HFF-Myc (cell line): ENCODE measurements around the gene ATG10.
A peak's percentile ranks its signal among the peaks of the same experiment; 100 is the strongest.

ENCODE experiments used
- DNase-seq: peaks from one replicate; pipeline ENCODE4 v3.0.0-alpha.2; 2011; ENCODE audit warnings: low read depth; ENCODE audit errors: extremely low read depth
- H3K4me3 ChIP-seq: replicated peaks from 2 replicates; pipeline ENCODE4 v1.5.1; 2011; ENCODE audit warnings: low read depth, mild to moderate bottlenecking, control low read depth, low read length
- CTCF ChIP-seq: IDR thresholded peaks from 2 replicates; pipeline ENCODE4 v1.5.1; 2012; ENCODE audit warnings: mild to moderate bottlenecking, low read depth, low read length, control low read depth; ENCODE audit errors: missing control alignments

Gene ATG10

DNA sequence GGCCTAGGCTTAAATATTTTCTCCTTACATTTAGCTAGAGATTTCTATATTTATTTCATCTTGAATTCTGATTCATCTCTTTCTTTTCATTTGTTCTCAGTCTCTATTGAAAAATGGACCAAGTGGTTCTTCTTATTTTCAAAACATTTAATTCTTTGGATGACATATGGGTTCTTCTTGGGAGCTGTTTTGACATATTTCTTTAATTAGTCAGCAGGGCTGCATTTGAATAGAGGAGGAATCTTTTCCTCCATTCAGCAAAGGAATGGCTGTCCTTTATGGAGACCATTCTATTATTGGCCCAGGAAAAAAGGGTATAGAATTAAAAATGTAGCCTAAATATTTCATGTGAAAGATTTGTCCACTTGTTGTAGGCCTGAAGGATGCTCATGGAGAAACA lies 196.5 kb downstream of the ATG10 start:
- no peak for DNase-seq
- no peak overlapping the region for H3K4me3 ChIP-seq

DNA sequence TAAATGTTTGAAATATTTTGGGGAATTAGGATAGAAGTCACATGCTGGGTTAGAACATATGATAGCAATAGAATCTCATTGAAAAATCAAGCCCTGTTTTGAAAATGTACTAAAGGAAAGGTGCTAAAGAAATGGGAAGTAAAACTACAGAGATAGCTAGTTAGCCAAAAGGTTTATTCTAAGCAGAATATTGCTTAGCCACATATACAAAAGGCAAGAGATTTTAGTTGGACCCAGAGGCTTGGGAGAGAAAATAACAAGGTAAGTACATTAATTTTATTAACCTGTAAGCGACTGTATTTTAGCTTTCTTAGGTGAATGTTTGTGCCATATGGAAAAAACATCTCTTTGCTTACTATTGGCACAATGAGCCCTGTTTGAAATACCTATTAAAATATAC lies 198.1 kb downstream of the ATG10 start:
- no peak for TF ChIP-seq CTCF
- H3K4me3 ChIP-seq: no peak overlapping the region
- DNase-seq: no peak

More for the DNA sequence above, 196.5 kb downstream of the ATG10 start:
- TF ChIP-seq CTCF: no peak

- DNase-seq: no peak
- no peak overlapping the region for H3K4me3 ChIP-seq
- peak; percentile 87 for TF ChIP-seq CTCF
These were observed 202.5 kb downstream of the ATG10 start for GRCh38 chr5:82174128-82174918.

DNA sequence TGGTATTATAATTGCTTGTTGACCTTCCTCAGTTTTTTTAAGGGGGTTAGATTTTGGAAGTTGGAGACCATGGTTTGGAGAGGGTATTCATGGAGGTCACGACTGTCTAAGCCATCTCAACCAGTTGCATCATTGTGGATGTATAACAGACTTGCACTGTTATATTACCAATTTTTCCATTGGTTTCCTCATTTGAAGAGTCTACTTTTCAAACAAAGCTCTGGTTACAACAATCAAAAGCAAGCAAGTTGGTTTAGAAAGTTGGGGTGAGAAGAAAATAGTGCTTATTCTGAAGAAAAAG lies 203.0 kb downstream of the ATG10 start:
- H3K4me3 ChIP-seq: no peak overlapping the region
- no peak for DNase-seq
- TF ChIP-seq CTCF: no peak

- no peak for TF ChIP-seq CTCF
- H3K4me3 ChIP-seq: no peak overlapping the region
- no peak for DNase-seq
These were observed 204.4 kb downstream of the ATG10 start for GRCh38 chr5:82176115-82176814.

GRCh38 chr5:82178378-82178777 lies 206.6 kb downstream of the ATG10 start:
- TF ChIP-seq CTCF: no peak
- no peak overlapping the region for H3K4me3 ChIP-seq
- no peak for DNase-seq
